ENCODE results near the gene CFAP73.

GRCh38 chr12:113164014-113164413, 14.5 kb downstream of the CFAP73 start:
- no peak for TF ChIP-seq CTCF (IDR thresholded peaks at IDR 0.05)
- TF ChIP-seq POLR2A (IDR thresholded peaks at IDR 0.05) = no peak
